AG10803 (cell line): ENCODE data around the gene CCDC88C.

Experiments
- DNase-seq: peaks from one replicate; pipeline ENCODE4 v3.0.0; 2010; ENCODE audit warnings: low read depth
- H3K4me3 ChIP-seq: 2 replicates; pipeline ENCODE4 v1.5.1; 2011; ENCODE audit warnings: mild to moderate bottlenecking, low read length, control low read depth
- TF ChIP-seq, protein P1 (sequence below): conservative IDR thresholded peaks from 2 replicates; pipeline ENCODE4 v1.5.1; 2011; ENCODE audit warnings: mild to moderate bottlenecking, low read length, control low read depth, inconsistent platforms

The CCDC88C gene

DNA sequence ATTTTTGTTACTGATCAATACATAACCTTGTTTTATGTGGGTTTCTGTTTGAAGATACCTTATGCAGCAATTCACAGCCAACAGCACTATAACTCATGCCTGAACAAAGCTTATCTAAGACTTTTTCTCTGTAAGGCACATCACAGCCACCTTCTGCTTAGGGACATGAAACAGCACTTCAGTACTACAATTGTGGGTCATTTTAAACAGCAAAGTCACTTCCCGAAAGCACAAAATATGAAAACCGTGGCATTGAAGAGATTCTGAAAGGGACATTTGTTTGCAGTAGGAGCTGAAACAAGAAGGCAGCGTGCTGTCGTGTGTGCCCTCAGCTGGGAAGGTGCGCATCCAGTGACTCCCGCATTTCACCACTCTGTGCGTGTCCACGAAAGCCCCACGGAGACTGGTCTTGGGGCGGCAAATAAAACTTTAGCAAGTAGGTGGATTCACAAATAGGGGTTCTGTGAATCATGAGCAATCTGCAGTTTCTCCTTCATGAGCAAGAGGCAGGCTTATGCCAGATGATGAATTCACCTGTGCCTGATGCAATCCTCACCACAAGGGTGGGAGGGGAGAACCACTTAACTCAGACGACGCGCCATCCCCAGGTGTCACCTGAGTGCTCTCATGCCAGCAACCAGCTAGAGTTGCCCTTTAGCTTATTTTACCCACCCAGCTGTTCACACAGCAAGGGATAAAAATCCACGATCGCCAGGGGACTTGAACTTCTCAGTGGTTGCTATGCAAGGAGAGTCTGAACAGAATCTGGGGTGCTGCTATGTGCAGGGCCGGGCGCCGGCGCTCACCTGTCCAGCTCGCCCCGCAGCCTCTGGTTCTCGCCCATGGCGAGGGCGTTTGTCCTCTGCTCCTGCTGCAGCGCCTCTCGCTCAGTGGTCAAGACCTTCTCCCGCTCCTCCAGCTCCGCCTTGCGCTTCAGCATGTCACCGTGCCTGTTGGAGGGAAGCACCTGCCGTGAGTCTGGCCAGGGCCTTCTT lies 118.2 kb downstream of the CCDC88C start:
- DNase-seq, result no peak
- H3K4me3 ChIP-seq, result no peak overlapping the region
- TF ChIP-seq, protein P1, sequence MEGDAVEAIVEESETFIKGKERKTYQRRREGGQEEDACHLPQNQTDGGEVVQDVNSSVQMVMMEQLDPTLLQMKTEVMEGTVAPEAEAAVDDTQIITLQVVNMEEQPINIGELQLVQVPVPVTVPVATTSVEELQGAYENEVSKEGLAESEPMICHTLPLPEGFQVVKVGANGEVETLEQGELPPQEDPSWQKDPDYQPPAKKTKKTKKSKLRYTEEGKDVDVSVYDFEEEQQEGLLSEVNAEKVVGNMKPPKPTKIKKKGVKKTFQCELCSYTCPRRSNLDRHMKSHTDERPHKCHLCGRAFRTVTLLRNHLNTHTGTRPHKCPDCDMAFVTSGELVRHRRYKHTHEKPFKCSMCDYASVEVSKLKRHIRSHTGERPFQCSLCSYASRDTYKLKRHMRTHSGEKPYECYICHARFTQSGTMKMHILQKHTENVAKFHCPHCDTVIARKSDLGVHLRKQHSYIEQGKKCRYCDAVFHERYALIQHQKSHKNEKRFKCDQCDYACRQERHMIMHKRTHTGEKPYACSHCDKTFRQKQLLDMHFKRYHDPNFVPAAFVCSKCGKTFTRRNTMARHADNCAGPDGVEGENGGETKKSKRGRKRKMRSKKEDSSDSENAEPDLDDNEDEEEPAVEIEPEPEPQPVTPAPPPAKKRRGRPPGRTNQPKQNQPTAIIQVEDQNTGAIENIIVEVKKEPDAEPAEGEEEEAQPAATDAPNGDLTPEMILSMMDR, result no peak

DNA sequence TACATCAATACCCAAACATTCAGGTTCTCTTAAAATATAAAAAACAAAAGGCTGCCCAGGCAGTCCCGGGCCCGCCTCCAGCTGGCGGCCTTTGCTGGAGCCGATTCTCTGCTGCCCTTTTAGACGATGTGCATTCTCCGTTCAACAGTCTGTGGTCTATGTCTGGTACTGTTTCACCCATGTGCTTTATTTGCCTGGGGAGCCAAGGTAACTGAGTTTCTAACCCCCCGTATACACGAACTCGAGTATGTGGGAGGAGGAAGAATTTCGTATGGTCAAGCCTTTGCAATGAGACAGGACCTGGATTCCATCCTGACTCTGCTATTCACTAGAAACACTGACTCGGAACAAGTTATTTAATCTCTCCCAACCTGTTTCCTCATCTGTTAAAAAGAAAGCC lies 119.0 kb downstream of the CCDC88C start:
- no peak for DNase-seq
- TF ChIP-seq, protein P1, result no peak
- no peak overlapping the region for H3K4me3 ChIP-seq

DNA sequence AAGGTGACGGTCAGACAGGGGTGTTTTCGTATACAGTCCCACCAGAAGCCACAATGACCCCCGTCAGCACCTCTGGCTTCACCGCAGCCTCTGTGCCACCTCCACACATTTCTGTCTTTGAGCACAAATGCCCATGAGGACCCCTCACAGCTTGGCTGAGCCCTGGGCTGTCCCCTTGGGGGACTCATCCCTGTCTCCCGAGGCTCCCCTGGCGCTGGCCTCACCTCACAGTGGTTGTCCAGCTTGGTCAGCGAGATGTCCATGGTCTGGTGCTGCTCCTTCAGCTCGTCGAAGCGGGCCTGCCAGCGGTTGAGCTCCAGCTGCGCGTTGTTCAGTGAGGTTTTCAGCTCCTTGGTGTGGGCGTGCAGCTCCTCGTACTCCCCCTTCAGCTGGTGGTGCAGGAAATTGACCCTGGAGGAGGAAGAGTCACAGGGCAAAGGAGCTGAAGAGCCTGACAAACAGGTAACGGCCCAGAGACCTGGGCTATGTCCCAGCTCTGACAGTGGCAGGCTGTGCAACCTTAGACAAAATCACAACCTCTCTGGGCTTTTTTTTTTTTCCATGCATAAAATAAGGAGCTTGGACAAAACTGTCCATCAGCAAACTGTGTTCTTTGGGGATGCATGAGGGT lies 120.4 kb downstream of the CCDC88C start:
- TF ChIP-seq, protein P1, result no peak

DNA sequence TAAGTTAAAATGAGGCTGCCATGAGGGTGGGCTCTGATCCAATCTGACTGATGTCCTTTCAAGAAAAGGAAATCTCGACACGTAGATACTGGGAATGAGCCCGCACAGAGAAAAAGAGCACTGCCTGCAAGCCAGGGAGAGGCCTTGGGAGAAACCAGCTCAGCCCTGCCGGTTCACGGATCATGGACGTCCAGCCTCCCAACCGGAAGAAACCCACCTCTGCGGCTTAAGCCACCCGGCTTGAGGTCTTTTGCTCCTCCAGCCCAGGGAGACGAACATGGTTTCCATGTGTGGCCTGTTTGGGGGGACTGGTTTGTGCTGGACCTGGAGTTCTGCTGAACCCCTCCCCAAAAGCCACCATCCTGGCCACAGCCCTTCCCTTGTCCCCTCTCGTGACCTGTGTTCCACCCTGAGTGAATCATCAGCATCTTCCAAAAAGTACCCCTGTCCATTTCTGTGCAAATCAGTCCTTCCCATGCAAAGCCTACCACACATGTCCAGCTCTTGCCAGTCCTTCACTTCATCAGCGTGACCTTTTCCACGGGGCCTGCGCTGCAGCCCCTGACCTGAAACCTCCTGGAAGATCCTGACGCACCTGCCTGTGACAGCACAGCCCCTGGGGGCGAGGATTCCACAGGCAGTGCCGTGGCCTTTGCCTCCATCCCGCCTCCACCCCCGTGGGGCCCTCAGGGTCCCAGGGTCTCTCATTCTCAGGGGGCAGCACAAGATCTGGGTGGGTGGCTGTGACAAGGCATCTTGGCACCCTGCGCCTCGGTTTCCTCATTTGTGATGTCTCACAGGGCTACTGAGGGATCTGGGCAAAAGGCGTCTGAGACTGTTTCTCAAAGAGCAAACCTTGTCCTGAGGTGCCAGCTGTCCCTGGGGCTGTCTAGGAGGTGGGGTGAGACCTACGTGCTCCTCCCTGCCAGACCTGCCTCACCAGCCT lies 121.5 kb downstream of the CCDC88C start:
- H3K4me3 ChIP-seq, result no peak overlapping the region
- no peak for DNase-seq
- TF ChIP-seq, protein P1, result no peak

More for the DNA sequence above, 120.4 kb downstream of the CCDC88C start:
- no peak overlapping the region for H3K4me3 ChIP-seq
- DNase-seq, result no peak

GRCh38 chr14:91295276-91295845 lies 122.3 kb downstream of the CCDC88C start:
- H3K4me3 ChIP-seq, result no peak overlapping the region
- TF ChIP-seq, protein P1, result no peak
- DNase-seq, result no peak

DNA sequence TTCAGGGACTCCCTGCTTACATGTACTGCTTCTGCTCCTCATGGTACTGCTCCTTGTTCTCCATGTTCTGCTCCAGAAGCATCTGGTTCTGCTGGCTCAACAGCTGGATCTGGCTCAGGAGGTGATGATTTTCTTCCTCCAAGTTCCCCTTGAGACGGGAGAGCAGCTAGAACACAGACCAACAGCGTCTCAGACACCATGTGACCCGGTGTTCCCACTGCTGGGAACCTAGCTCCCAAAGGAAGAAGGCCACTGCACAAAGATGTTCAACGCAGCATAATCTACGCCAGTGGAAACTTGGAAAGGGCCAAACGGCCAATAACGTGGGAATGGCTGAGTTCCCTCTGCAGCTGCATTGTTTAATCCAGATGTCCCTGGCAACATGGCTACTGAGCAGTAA lies 123.5 kb downstream of the CCDC88C start:
- no peak for DNase-seq
- no peak overlapping the region for H3K4me3 ChIP-seq
- TF ChIP-seq, protein P1, result no peak
